ENCODE measurements around the gene BACH2.
"Not testable (repeated sequence)": the region's sequence is repeated elsewhere in the genome, so short reads cannot be mapped to it uniquely, and the experiment has no call there.

The BACH2 gene

GRCh38 chr6:90290811-90291420 is 5.7 kb downstream of the BACH2 start:
- no peaks in the 10 kb centered on the region for H3K36me3 ChIP-seq (ENCODE audit: control insufficient read depth, insufficient read depth, low read length)
- no peaks in the 10 kb centered on the region for H3K9me3 ChIP-seq (ENCODE audit: control insufficient read depth, low read length)
- 82 to 91% methylated on average over 4 of the region's 5 CpGs for WGBS, 2 experiments (ENCODE audit: insufficient coverage in 2 of 2)
- peaks cover 12% of the 10 kb centered on the region for H3K4me1 ChIP-seq (ENCODE audit: control insufficient read depth, insufficient read depth, low read length, poor library complexity, severe bottlenecking)
- no peak overlapping the region for H3K27ac ChIP-seq (ENCODE audit: low read depth, low read length, severe bottlenecking)
- H3K4me3 ChIP-seq (ENCODE audit: extremely low read depth, insufficient read depth, low read length, poor library complexity, severe bottlenecking), result no peak overlapping the region

- WGBS, 2 experiments (ENCODE audit: insufficient coverage in 2 of 2), result 92 to 100% methylated on average over 1 of the region's 1 CpG
- Histone ChIP-seq H3K4me1 (ENCODE audit: control insufficient read depth, insufficient read depth, low read length, poor library complexity, severe bottlenecking) (peaks cover 21% of the 10 kb centered on the region), H3K9me3 (ENCODE audit: control insufficient read depth, low read length) (no peaks in the 10 kb centered on the region), H3K4me3 (ENCODE audit: extremely low read depth, insufficient read depth, low read length, poor library complexity, severe bottlenecking) (no peak overlapping the region), H3K27ac (ENCODE audit: low read depth, low read length, severe bottlenecking) (no peak overlapping the region), H3K36me3 (ENCODE audit: control insufficient read depth, insufficient read depth, low read length) (no peaks in the 10 kb centered on the region)
Observed at GRCh38 chr6:90289902-90290301, 6.7 kb downstream of the BACH2 start.

DNA sequence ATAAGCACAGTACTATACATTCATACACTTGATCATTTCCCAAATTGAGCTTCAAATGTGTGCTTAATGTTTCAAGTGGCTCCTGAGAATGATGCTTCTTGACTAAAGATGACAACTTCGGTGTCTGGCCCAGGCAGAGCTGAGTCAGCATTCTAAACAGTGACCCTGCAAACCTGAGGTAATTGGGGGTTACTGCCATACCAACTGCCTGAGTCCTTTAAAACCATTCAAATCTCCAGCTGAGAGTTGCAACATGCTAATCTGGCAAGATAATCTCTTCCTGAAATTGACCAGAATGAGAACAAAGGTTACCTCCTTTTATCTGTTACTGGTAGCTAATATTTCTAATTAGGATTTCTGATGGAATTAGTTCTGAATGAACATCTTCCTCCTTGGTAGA is 8.2 kb downstream of the BACH2 start:
- no peaks in the 10 kb centered on the region for H3K36me3 ChIP-seq (ENCODE audit: control insufficient read depth, insufficient read depth, low read length)
- no peak overlapping the region for H3K4me3 ChIP-seq (ENCODE audit: extremely low read depth, insufficient read depth, low read length, poor library complexity, severe bottlenecking)
- 27 to 67% methylated on average over 1 of the region's 1 CpG for WGBS, 2 experiments (ENCODE audit: insufficient coverage in 2 of 2)
- H3K27ac ChIP-seq (ENCODE audit: low read depth, low read length, severe bottlenecking), result no peak overlapping the region
- H3K9me3 ChIP-seq (ENCODE audit: control insufficient read depth, low read length), result no peaks in the 10 kb centered on the region
- H3K4me1 ChIP-seq (ENCODE audit: control insufficient read depth, insufficient read depth, low read length, poor library complexity, severe bottlenecking), result peaks cover 27% of the 10 kb centered on the region

DNA sequence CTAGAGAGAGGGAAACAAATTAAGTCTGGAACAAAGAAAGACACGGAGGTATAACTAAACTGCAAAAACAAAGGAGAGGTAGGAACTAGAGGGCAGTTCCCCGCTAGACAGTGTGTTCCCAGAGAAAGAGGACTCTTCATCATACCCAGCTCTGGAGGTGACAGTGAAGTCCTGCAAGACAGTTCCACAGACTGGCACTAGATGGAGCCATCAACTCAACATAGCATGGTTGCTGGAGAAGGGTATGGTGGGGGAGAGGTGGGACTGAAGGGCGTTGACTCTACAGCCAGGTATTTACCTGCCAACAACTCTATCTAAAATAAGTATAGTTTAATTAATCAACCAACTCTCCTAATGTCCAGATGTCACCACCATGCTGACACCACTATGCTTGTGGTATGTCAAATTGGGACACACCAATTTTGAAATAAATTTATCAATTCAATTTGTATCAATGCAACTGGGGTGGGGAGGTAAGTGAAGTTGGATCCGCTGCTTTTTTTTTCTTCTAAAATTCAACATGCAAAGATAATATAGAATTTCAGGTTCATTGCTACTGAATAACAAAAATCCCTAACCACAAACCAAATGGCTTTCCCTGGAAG is 9.7 kb downstream of the BACH2 start:
- Histone ChIP-seq H3K4me3 (ENCODE audit: extremely low read depth, insufficient read depth, low read length, poor library complexity, severe bottlenecking) (no peak overlapping the region), H3K4me1 (ENCODE audit: control insufficient read depth, insufficient read depth, low read length, poor library complexity, severe bottlenecking) (peaks cover 27% of the 10 kb centered on the region), H3K36me3 (ENCODE audit: control insufficient read depth, insufficient read depth, low read length) (no peaks in the 10 kb centered on the region), H3K9me3 (ENCODE audit: control insufficient read depth, low read length) (no peaks in the 10 kb centered on the region), H3K27ac (ENCODE audit: low read depth, low read length, severe bottlenecking) (no peak overlapping the region)
- WGBS, 2 experiments (ENCODE audit: insufficient coverage in 2 of 2), result 0 to 7% methylated on average over 1 to 2 of the region's 4 CpGs

- 0 to 15% methylated on average over 3 to 4 of the region's 9 CpGs for WGBS, 2 experiments (ENCODE audit: insufficient coverage in 2 of 2)
- Histone ChIP-seq H3K4me1 (ENCODE audit: control insufficient read depth, insufficient read depth, low read length, poor library complexity, severe bottlenecking) (peaks cover 27% of the 10 kb centered on the region), H3K36me3 (ENCODE audit: control insufficient read depth, insufficient read depth, low read length) (no peaks in the 10 kb centered on the region), H3K9me3 (ENCODE audit: control insufficient read depth, low read length) (no peaks in the 10 kb centered on the region), H3K27ac (ENCODE audit: low read depth, low read length, severe bottlenecking) (peak overlapping the region; percentile 96), H3K4me3 (ENCODE audit: extremely low read depth, insufficient read depth, low read length, poor library complexity, severe bottlenecking) (no peak overlapping the region)
Observed at GRCh38 chr6:90285611-90286381, 10.8 kb downstream of the BACH2 start.

DNA sequence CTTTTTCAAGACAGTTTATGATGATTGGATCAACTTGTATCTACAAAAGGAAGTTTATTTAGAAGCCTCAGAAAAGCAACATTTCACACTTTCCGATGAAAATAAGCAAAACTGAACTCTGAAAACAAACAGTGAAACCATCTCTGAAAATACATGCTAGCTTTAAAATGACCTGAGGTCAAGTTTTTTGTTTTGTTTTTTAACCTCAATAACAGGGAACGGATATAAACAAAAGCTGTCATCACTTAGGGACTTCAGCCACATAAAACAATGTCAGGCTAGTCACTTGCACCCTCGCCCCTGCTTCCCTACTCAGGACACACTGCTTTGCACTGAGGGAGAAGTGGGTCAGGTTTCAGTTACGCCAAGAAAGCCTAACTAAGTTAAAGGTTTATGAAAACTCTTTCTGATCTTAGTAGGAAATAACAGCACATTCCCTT is 11.6 kb downstream of the BACH2 start:
- H3K36me3 ChIP-seq (ENCODE audit: control insufficient read depth, insufficient read depth, low read length), result no peaks in the 10 kb centered on the region
- peaks cover 27% of the 10 kb centered on the region for H3K4me1 ChIP-seq (ENCODE audit: control insufficient read depth, insufficient read depth, low read length, poor library complexity, severe bottlenecking)
- H3K27ac ChIP-seq (ENCODE audit: low read depth, low read length, severe bottlenecking), result peak overlapping the region; percentile 96
- no peaks in the 10 kb centered on the region for H3K9me3 ChIP-seq (ENCODE audit: control insufficient read depth, low read length)
- no peak overlapping the region for H3K4me3 ChIP-seq (ENCODE audit: extremely low read depth, insufficient read depth, low read length, poor library complexity, severe bottlenecking)
- 100% methylated on average over 1 of the region's 4 CpGs; no CpG with 5 or more reads in 1 of the 2 experiments for WGBS, 2 experiments (ENCODE audit: insufficient coverage in 2 of 2)

DNA sequence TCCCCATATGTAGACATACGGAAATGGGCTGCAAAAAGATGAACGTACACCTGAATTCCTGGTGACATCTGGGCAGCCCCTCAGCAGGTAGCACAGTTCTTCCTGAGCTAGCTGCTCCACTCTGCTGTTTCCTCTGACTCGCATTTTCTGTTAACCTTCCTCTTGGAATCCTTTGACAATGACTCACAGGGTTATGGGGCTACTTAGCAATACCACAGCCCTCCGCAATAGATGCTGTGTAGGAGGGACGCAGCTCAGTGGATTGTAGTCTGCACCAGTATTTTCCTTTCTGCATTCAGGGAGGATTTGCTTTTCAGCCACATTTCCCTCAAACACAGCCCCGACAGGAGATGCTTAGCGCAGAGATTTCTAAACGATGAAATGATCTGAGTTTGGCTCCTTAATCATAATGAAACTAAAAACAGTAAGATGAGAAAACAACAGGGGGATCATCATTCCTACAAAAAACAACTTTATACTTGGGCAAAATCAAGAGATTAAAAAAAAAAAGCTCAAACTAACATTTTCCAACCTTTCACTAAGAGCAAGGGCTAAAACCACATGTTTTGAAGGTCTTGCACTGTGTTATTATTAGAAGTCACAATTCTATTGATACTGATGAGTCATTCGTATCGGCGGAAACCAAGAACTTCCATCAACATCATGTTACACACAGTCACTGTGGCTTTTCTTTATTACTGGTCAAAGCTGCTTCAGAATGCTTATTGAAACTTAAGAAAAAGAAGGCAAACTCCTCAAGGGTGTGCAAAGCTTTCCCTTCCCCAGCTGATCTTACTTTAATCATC is 12.2 kb downstream of the BACH2 start:
- no peak overlapping the region for H3K4me3 ChIP-seq (ENCODE audit: extremely low read depth, insufficient read depth, low read length, poor library complexity, severe bottlenecking)
- no peaks in the 10 kb centered on the region for H3K36me3 ChIP-seq (ENCODE audit: control insufficient read depth, insufficient read depth, low read length)
- H3K4me1 ChIP-seq (ENCODE audit: control insufficient read depth, insufficient read depth, low read length, poor library complexity, severe bottlenecking), result peaks cover 27% of the 10 kb centered on the region
- H3K27ac ChIP-seq (ENCODE audit: low read depth, low read length, severe bottlenecking), result peak overlapping the region; percentile 96
- H3K9me3 ChIP-seq (ENCODE audit: control insufficient read depth, low read length), result no peaks in the 10 kb centered on the region
- 46 to 50% methylated on average over 3 to 4 of the region's 11 CpGs for WGBS, 2 experiments (ENCODE audit: insufficient coverage in 2 of 2)

DNA sequence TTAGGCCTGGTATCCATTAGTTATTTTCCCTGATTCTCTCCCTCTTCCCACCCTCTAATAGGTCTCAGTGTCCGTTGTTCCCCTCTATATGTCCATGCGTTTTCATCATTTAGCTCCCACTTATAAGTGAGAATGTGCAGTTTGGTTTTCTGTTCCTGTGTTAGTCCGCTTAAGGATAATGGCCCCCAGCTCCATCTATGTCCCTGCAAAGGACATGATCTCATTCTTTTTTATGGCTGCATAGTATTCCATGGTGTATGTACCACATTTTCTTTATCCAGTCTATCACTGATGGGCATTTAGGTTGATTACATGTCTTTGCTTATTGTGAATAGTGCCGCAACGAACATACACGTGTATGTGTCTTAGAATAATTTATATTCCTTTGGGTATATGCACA is 14.4 kb downstream of the BACH2 start:
- H3K36me3 ChIP-seq (ENCODE audit: control insufficient read depth, insufficient read depth, low read length); H3K4me3 ChIP-seq (ENCODE audit: extremely low read depth, insufficient read depth, low read length, poor library complexity, severe bottlenecking); H3K9me3 ChIP-seq (ENCODE audit: control insufficient read depth, low read length); H3K27ac ChIP-seq (ENCODE audit: low read depth, low read length, severe bottlenecking): not testable (repeated sequence)
- WGBS, 2 experiments (ENCODE audit: insufficient coverage in 2 of 2), result 91% methylated on average over 4 of the region's 6 CpGs
- peaks cover 27% of the 10 kb centered on the region for H3K4me1 ChIP-seq (ENCODE audit: control insufficient read depth, insufficient read depth, low read length, poor library complexity, severe bottlenecking)

DNA sequence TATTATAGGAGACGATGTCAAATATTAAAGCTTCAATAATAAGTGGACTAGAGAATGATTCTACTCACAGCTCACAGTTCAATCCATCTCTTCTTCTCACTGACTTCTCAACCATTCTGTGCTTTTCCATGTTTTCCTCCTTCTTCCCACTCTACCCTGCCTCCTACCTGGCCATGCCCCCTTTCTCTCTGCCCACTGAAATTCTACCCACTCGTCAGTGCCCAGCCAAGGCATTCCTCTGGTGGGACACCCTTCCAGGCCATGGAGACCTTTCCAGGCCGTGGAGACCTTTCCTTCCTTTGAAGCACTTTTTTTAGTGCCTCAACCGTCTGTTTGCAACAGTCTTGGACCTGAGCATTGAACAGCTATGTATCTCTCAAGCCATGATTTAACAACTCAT is 18.5 kb downstream of the BACH2 start:
- H3K9me3 ChIP-seq (ENCODE audit: control insufficient read depth, low read length), result no peaks in the 10 kb centered on the region
- H3K4me3 ChIP-seq (ENCODE audit: extremely low read depth, insufficient read depth, low read length, poor library complexity, severe bottlenecking), result no peak overlapping the region
- no peaks in the 10 kb centered on the region for H3K36me3 ChIP-seq (ENCODE audit: control insufficient read depth, insufficient read depth, low read length)
- H3K4me1 ChIP-seq (ENCODE audit: control insufficient read depth, insufficient read depth, low read length, poor library complexity, severe bottlenecking), result no peaks in the 10 kb centered on the region
- no peak overlapping the region for H3K27ac ChIP-seq (ENCODE audit: low read depth, low read length, severe bottlenecking)
- 93 to 95% methylated on average over 3 of the region's 4 CpGs for WGBS, 2 experiments (ENCODE audit: insufficient coverage in 2 of 2)

DNA sequence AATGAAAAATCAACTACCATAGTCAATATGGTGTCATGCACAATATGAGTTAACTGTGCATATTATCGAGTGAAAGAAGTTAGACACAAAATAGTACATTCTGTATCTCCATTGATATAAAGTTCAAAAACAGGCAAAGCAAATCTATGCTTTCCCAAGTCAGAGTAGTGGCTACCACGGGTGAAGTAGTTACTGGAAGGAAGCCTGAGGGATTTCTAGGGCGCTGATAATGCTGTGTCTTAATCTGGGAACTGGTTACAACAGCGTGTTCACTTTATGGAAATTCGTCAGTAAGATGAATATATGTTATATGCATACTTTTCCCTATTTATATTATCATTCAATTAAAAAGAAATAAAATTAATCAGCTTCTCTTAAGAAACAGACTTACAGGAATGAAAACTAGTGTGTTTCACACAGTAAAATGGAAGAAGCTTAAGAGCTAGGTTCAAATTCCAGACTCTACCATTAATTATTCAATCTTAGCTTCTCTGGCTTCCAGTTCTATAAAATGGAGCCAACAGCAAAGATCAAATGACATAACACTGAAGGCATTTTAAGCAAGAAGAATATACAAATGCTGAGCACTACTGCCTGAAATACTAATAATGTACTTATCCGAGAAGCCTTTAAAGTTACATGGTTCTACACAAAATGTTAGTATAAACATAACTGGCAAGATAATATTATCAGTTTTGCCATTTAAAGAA is 19.2 kb downstream of the BACH2 start:
- no peak overlapping the region for H3K4me3 ChIP-seq (ENCODE audit: extremely low read depth, insufficient read depth, low read length, poor library complexity, severe bottlenecking)
- no peak overlapping the region for H3K27ac ChIP-seq (ENCODE audit: low read depth, low read length, severe bottlenecking)
- no peaks in the 10 kb centered on the region for H3K4me1 ChIP-seq (ENCODE audit: control insufficient read depth, insufficient read depth, low read length, poor library complexity, severe bottlenecking)
- WGBS, 2 experiments (ENCODE audit: insufficient coverage in 2 of 2), result 86 to 100% methylated on average over 1 to 2 of the region's 6 CpGs
- H3K9me3 ChIP-seq (ENCODE audit: control insufficient read depth, low read length), result no peaks in the 10 kb centered on the region
- no peaks in the 10 kb centered on the region for H3K36me3 ChIP-seq (ENCODE audit: control insufficient read depth, insufficient read depth, low read length)

Data from mesodermal cell (in vitro differentiated cells).